GM18507 (cell line): ENCODE measurements around the gene ZBTB16.
A peak's percentile ranks its signal among the peaks of the same experiment; 100 is the strongest.

Source experiments
- DNase-seq: peaks from one replicate; pipeline ENCODE4 v3.0.0; 2011; ENCODE audit warnings: low read depth; ENCODE audit not compliant: insufficient read length; ENCODE audit errors: extremely low spot score
- FAIRE-seq: peaks from 2 replicates; lab custom pipeline; 2011; peaks lifted over from hg19 to GRCh38; lab: Jason Lieb, UNC

Gene ZBTB16

GRCh38 chr11:114171257-114172054 lies 111.9 kb downstream of the ZBTB16 start:
- FAIRE-seq (no peak), DNase-seq (no peak)

GRCh38 chr11:114172055-114172861 lies 112.7 kb downstream of the ZBTB16 start:
- no peak for FAIRE-seq
- DNase-seq, result no peak

GRCh38 chr11:114172871-114173444 lies 113.4 kb downstream of the ZBTB16 start:
- no peak for DNase-seq

DNA sequence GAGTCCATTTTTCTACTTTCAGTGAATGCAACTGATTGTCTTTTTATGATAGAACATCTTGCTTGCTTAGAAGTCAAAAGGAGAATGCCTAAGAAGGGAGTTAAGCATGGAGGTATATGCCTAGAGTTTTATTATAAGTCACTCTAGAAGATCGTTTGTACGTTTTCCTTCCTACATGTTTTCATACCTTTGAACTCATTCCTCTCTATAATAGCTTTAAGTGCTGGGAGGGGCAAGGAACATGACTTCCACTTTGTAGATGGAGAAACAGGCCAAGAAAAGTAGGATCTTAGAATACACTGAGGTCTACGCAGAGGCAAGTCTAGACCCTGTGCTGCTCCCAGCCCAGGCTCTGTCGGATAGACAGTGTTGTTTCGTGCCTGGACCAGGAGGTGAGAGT lies 114.3 kb downstream of the ZBTB16 start:
- DNase-seq (no peak), FAIRE-seq (no peak)

More at GRCh38 chr11:114172871-114173444, 113.4 kb downstream of the ZBTB16 start:
- FAIRE-seq, result no peak

- no peak for FAIRE-seq
Observed at GRCh38 chr11:114174712-114175495, 115.4 kb downstream of the ZBTB16 start.

GRCh38 chr11:114175706-114176105 lies 116.2 kb downstream of the ZBTB16 start:
- FAIRE-seq, result no peak

More at GRCh38 chr11:114174712-114175495, 115.4 kb downstream of the ZBTB16 start:
- DNase-seq, result no peak

DNA sequence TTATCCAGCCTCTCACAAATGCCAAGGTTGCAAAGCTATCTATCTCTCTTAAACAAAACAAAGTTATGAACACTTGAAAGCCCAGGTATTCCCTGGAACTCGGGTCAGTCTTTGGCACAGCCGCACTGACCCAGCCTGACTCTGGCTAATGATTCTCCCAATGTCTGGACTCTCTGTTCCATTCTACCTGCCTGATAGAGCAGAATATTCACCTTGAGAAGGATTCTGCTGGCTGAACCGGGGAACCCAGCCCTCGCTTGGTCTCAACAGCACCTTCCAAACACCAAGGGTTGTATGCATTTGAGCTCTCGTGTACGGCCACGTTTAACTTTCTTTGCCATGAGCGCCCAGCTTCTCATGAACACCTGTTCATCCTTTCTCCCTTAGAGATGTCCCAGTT lies 116.8 kb downstream of the ZBTB16 start:
- no peak for FAIRE-seq

More at GRCh38 chr11:114175706-114176105, 116.2 kb downstream of the ZBTB16 start:
- no peak for DNase-seq

GRCh38 chr11:114178656-114179055 lies 119.1 kb downstream of the ZBTB16 start:
- DNase-seq (no peak), FAIRE-seq (no peak)

More for the DNA sequence above, 116.8 kb downstream of the ZBTB16 start:
- DNase-seq, result no peak

- DNase-seq (no peak), FAIRE-seq (no peak)
Observed at GRCh38 chr11:114179234-114179941, 119.9 kb downstream of the ZBTB16 start.

- no peak for FAIRE-seq
- DNase-seq, result no peak
Observed at GRCh38 chr11:114180301-114181055, 121.0 kb downstream of the ZBTB16 start.

DNA sequence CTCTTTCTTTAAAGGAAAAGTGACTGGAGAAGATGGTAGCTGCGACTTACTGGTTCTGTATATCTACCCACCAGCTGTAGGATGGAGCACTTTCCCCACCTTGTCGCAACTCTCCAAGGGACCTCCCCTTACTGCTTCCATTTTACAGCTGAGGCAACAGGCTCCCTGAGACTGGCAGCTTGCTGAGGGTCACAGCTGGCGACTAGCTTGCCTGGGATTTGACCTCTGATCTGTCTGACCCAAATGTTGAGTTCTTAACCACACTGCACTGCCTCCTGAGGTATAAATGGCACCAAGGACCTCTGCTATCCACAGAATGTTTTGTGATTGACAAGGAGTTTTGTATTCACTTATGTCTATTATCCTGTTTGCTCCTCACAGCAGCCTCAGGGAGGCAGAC lies 121.7 kb downstream of the ZBTB16 start:
- no peak for FAIRE-seq
- DNase-seq, result no peak

DNA sequence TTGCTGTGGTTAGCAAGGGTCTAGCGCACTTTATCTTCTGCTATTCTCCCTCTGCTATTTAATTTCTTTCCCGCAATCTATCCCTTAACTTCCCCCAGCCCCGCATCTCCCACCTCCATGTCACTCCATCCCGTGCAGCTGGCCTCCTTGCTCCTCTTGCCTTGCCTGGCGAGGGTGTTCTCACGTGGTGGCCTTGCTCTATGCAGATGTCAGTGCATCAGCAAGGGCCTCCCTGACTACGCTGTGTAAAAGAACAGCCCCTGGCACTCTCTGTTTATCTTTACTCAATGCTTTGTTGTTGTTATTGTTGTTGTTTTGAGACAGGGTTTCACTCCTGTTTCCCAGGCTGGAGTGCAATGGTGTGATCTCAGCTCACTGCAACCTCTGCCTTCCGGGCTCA lies 122.2 kb downstream of the ZBTB16 start:
- DNase-seq (no peak), FAIRE-seq (no peak)

DNA sequence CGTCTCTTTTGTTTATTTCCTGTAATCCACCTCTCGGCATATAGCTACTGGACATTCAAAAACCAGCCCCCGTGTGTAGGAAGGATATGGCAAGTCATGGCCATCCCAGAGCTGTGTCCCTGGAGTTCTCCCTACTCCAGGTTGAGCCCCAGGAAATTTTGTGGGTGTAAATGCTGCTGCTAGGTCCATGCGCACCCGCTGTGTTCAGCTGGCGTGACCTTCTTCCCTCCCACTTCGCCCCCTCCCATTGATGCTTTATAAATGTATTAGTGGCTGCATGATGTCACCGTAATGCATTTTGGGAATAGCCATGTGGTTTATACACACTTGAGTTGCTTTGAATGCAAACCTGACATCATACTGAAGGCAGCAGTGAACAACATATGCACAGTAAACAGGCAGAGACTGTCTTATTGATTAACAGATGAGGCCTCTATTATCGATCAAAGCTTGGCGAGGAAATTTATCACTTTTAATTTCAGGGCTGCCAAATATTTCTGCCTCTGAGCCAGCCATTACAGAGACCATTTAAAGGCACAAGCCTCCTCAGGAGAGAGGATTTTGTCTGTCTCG lies 123.0 kb downstream of the ZBTB16 start:
- FAIRE-seq, result no peak

GRCh38 chr11:114183044-114183511 lies 123.6 kb downstream of the ZBTB16 start:
- no peak for FAIRE-seq

More for the DNA sequence above, 123.0 kb downstream of the ZBTB16 start:
- DNase-seq, result no peak

GRCh38 chr11:114185436-114185835 lies 125.9 kb downstream of the ZBTB16 start:
- FAIRE-seq (no peak), DNase-seq (no peak)

More at GRCh38 chr11:114183044-114183511, 123.6 kb downstream of the ZBTB16 start:
- DNase-seq, result no peak

GRCh38 chr11:114187173-114187572 lies 127.7 kb downstream of the ZBTB16 start:
- DNase-seq, result no peak
- FAIRE-seq, result peak; percentile 61

DNA sequence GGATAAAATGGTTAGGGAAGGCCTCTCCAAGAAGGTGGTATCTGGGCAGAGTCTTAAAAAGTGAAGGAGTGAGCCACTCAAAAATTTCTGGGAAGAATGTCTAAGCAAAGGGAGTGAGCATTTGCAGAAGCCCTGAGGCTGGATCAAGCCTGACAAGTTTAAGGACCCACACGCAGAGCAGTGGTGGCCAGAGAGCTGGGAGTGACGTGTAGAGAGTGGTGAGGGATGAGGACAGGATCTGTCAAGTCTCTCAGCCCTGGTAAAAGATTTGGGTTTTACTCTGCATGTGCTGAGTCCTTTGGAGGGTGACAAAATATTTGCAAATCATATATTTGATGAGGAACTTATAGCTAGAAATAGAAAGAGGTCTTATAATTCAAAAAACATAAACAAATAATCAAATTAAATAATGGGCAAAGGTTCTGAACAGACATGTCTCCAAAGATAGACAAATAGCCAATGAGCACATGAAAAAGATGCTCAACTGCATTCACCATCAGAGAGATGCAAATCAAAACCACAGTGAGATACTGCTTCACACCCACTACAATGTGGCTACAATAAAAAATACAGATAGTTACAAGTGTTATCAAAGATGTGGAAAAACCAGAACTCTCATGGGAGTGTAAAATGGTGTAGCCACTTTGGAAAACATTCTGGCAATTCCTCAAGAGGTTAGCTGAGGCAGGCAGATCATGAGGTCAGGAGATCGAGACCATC lies 129.5 kb downstream of the ZBTB16 start:
- DNase-seq, result no peak
- FAIRE-seq, result no peak
